ENCODE measurements around the gene PCK2.

The PCK2 gene

GRCh38 chr14:24122898-24123297 lies 28.8 kb downstream of the PCK2 start:
- in situ Hi-C loops (cut with HindIII; ENCODE audit: low sequenced_read_pairs): no loop called here
- DNase-seq (ENCODE audit: low read depth, low spot score): no peak
- H3K4me3 ChIP-seq (ENCODE audit: low read depth, low read length): no peak overlapping the region
- TF ChIP-seq, protein P1, sequence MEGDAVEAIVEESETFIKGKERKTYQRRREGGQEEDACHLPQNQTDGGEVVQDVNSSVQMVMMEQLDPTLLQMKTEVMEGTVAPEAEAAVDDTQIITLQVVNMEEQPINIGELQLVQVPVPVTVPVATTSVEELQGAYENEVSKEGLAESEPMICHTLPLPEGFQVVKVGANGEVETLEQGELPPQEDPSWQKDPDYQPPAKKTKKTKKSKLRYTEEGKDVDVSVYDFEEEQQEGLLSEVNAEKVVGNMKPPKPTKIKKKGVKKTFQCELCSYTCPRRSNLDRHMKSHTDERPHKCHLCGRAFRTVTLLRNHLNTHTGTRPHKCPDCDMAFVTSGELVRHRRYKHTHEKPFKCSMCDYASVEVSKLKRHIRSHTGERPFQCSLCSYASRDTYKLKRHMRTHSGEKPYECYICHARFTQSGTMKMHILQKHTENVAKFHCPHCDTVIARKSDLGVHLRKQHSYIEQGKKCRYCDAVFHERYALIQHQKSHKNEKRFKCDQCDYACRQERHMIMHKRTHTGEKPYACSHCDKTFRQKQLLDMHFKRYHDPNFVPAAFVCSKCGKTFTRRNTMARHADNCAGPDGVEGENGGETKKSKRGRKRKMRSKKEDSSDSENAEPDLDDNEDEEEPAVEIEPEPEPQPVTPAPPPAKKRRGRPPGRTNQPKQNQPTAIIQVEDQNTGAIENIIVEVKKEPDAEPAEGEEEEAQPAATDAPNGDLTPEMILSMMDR (IDR thresholded peaks at IDR 0.05; ENCODE audit: low read depth, low read length): no peak

DNA sequence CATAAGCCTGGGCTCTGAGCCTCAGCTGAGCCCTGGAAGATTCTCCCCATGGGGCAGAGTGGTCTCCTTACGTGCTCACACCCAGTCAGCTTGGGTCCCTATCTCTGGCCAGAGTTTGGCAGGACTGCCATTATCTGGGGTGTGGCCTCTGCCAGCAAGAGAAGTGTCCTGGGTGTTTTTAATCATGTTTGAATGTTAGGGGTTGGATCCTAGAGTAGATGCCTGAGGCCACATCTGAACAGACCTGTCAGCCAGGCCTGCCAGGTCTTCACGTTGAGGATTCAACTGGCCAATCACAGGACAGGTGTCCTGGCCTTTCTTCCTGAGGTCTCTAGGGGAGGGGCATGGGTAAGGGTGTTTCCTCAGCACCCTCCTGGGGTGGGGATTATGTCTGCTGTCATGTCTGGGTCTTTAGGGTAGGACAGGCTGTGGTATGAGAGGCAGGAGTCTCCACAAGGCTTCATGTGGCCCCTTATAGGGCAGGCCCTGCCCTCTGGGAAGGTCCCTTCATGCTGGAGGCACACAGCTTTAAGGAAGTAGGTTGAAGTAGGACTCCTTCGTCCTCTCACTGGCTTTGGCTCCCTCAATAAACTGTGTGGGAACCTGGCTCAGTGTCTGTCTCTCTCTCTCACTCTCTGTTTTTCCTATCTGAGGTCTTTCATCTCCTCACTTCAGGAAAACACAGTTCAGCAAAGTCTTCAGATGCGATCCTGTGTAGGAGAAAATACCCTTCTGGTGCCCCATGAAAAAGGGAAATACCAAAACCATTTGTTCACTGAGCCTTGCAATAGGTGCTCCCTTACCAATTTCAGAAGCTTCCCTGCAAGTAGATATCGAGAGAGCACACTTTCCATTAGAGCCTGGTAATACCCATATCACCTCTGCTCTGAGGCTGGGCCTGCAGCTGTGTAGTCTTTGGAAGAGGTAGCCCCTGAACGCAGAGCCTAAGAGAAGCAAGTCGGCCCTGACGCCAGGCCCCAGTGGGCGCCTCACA lies 29.6 kb downstream of the PCK2 start:
- no peak overlapping the region for H3K4me3 ChIP-seq (ENCODE audit: low read depth, low read length)
- no peak for DNase-seq (ENCODE audit: low read depth, low spot score)
- in situ Hi-C loops (cut with HindIII; ENCODE audit: low sequenced_read_pairs): no loop called here
- TF ChIP-seq, protein P1 (IDR thresholded peaks at IDR 0.05; ENCODE audit: low read depth, low read length): no peak

DNA sequence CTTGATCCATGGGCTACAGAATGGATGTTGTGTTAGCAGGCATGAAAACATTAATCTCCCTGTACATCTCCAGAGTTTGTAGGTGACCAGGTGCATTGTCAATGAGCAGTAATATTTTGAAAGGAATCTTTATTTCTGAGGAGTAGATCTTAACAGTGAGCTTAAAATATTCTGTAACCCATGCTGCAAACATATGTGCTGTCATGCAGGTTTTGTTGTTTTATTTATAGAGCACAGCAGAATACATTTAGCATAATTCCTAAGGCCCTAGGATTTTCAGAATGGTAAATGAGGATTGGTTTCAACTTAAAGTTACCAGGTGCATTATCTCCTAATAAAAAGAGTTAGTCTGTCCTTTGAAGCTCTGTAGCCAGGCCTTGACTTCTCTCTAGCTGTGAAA lies 32.8 kb downstream of the PCK2 start:
- no peak overlapping the region for H3K4me3 ChIP-seq (ENCODE audit: low read depth, low read length)
- TF ChIP-seq, protein P1 (IDR thresholded peaks at IDR 0.05; ENCODE audit: low read depth, low read length): no peak
- in situ Hi-C loops (cut with HindIII; ENCODE audit: low sequenced_read_pairs): no loop called here
- DNase-seq (ENCODE audit: low read depth, low spot score): no peak

DNA sequence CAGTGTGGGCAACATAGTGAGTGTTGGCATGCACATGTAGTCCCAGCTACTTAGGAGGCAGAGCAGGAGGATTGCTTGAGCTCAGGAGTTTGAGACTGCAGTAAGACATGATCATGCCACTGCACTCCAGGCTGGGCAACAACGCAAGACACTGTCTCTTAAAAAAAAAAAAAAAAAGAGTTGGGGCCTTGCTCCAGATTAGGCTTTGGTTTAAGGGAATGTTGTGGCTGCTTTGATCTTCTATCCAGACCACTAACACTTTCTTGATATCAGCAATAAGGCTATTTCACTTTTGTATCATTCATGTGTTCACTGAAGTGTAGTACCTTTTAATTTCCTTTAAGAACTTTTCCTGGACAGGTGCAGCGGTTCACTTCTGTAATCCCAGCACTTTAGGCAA lies 33.6 kb downstream of the PCK2 start:
- H3K4me3 ChIP-seq (ENCODE audit: low read depth, low read length): no peak overlapping the region
- DNase-seq (ENCODE audit: low read depth, low spot score): no peak
- TF ChIP-seq, protein P1 (IDR thresholded peaks at IDR 0.05; ENCODE audit: low read depth, low read length): no peak
- in situ Hi-C loops (cut with HindIII; ENCODE audit: low sequenced_read_pairs): no loop called here

DNA sequence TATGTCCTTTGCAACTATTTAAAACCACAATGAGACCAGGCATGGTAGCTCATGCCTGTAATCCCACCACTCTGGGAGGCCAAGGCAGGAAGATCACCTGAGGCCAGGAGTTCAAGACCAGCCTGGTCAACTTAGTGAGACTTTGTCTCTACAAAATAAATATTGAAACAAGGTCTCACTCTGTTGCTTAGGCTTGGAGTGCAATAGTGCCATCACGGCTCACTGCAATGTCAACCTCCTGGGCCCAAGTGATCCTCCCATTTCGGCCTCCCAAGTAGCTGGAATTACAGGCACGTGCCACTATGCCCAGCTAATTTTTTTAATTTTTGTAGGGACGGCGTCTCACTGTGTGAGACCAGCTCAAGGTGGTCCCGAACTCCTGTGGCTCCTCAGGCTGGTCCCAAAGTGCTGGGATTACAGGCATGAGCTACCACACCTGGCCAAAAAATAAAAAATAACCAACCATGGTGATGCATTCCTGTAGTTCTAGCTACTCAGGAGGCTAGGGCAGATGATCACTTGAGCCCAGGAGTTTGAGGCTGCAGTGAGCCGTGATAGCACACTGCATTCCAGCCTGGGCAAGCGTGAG lies 35.4 kb downstream of the PCK2 start:
- in situ Hi-C loops (cut with HindIII; ENCODE audit: low sequenced_read_pairs): no loop called here
- TF ChIP-seq, protein P1 (IDR thresholded peaks at IDR 0.05; ENCODE audit: low read depth, low read length): no peak
- no peak overlapping the region for H3K4me3 ChIP-seq (ENCODE audit: low read depth, low read length)
- no peak for DNase-seq (ENCODE audit: low read depth, low spot score)

DNA sequence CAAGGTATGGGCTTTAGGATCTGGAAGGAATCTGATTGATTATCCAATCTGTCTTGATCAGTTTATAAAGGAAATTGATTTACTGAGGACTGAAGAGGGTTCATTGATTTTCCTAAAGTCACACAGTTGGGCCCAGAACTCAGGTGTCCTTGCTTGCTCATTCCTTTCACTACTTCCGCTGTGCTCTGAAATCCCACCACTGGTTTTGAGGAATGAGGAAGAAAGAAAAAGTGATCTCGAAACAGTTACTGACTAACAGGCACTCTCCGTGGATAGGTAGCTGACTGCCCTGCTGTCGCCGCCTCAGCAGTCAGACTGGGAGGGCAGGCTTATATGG lies 36.2 kb downstream of the PCK2 start, which contains the start of gene FITM1:
TSS of gene FITM1 (plus strand) at position 280 of the 337 bp plus-strand sequence. CDS start 905 bp downstream, outside the sequence.
- no peak for DNase-seq (ENCODE audit: low read depth, low spot score)
- TF ChIP-seq, protein P1 (IDR thresholded peaks at IDR 0.05; ENCODE audit: low read depth, low read length): no peak
- in situ Hi-C loops (cut with HindIII; ENCODE audit: low sequenced_read_pairs): no loop called here
- no peak within 1 kb of the TSS for H3K4me3 ChIP-seq (ENCODE audit: low read depth, low read length)

Data from astrocyte of the spinal cord (primary cell).